ENCODE measurements around the gene TSHR.

DNA sequence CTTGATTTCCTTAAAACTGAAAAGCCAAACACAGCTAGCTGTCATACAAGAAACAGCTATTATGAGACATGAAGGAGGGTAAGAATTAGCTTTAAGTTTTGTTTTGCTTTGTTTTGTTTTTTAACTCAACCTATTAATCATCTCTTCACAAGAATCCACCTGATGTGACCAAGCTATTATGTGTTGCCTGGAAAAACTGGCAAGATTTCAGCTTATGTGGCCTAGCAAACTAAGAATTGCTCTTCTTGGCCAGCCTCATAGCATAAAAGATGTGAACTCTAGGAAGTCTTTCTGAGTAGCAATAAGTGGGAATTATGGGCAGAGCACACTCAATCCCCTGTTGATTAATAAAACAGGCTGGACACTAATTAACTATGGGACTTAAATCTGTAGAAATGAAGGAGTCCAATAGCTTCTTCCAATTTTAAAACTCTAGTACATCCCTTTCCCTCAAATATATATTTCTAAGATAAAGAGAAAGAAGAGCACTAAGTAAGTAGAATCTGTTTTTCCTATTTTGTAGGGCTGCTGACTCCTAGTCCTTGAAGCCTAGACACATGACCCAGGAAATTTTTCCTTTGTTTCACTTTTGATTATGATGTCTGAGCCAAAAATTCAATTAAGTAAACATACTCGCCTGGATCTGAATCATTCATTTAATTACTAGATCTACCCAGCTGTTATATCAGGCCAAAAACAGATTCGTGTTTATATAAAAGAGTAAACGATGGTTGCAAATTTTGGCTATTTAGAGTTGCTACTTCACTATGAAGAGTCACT, 189.6 kb downstream of the TSHR start:
- TF ChIP-seq ARID2 (CRISPR knock-in tag; IDR thresholded peaks at IDR 0.05; ENCODE audit: borderline replicate concordance) (no peak), POLR2AphosphoS5 (IDR thresholded peaks at IDR 0.05; ENCODE audit: low read depth, low read length) (no peak), REST (IDR thresholded peaks at IDR 0.05; ENCODE audit: borderline replicate concordance in 1 of 2, low read depth in 1 of 2, low read length in 2 of 2) (no peak), ZNF430 (CRISPR knock-in tag; IDR thresholded peaks at IDR 0.05) (no peak), MXI1 (IDR thresholded peaks at IDR 0.05; ENCODE audit: borderline replicate concordance, low read depth, low read length) (no peak), HNRNPLL (IDR thresholded peaks at IDR 0.05; ENCODE audit: low read depth, low read length, poor library complexity, severe bottlenecking) (no peak), ZNF335 (CRISPR knock-in tag; IDR thresholded peaks at IDR 0.05) (no peak)
- TF ChIP-seq, protein P1, sequence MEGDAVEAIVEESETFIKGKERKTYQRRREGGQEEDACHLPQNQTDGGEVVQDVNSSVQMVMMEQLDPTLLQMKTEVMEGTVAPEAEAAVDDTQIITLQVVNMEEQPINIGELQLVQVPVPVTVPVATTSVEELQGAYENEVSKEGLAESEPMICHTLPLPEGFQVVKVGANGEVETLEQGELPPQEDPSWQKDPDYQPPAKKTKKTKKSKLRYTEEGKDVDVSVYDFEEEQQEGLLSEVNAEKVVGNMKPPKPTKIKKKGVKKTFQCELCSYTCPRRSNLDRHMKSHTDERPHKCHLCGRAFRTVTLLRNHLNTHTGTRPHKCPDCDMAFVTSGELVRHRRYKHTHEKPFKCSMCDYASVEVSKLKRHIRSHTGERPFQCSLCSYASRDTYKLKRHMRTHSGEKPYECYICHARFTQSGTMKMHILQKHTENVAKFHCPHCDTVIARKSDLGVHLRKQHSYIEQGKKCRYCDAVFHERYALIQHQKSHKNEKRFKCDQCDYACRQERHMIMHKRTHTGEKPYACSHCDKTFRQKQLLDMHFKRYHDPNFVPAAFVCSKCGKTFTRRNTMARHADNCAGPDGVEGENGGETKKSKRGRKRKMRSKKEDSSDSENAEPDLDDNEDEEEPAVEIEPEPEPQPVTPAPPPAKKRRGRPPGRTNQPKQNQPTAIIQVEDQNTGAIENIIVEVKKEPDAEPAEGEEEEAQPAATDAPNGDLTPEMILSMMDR (CRISPR knock-in tag; IDR thresholded peaks at IDR 0.05), result no peak
- TF ChIP-seq, protein P2, sequence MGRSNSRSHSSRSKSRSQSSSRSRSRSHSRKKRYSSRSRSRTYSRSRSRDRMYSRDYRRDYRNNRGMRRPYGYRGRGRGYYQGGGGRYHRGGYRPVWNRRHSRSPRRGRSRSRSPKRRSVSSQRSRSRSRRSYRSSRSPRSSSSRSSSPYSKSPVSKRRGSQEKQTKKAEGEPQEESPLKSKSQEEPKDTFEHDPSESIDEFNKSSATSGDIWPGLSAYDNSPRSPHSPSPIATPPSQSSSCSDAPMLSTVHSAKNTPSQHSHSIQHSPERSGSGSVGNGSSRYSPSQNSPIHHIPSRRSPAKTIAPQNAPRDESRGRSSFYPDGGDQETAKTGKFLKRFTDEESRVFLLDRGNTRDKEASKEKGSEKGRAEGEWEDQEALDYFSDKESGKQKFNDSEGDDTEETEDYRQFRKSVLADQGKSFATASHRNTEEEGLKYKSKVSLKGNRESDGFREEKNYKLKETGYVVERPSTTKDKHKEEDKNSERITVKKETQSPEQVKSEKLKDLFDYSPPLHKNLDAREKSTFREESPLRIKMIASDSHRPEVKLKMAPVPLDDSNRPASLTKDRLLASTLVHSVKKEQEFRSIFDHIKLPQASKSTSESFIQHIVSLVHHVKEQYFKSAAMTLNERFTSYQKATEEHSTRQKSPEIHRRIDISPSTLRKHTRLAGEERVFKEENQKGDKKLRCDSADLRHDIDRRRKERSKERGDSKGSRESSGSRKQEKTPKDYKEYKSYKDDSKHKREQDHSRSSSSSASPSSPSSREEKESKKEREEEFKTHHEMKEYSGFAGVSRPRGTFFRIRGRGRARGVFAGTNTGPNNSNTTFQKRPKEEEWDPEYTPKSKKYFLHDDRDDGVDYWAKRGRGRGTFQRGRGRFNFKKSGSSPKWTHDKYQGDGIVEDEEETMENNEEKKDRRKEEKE (IDR thresholded peaks at IDR 0.05), result no peak
- TF ChIP-seq, protein P3, sequence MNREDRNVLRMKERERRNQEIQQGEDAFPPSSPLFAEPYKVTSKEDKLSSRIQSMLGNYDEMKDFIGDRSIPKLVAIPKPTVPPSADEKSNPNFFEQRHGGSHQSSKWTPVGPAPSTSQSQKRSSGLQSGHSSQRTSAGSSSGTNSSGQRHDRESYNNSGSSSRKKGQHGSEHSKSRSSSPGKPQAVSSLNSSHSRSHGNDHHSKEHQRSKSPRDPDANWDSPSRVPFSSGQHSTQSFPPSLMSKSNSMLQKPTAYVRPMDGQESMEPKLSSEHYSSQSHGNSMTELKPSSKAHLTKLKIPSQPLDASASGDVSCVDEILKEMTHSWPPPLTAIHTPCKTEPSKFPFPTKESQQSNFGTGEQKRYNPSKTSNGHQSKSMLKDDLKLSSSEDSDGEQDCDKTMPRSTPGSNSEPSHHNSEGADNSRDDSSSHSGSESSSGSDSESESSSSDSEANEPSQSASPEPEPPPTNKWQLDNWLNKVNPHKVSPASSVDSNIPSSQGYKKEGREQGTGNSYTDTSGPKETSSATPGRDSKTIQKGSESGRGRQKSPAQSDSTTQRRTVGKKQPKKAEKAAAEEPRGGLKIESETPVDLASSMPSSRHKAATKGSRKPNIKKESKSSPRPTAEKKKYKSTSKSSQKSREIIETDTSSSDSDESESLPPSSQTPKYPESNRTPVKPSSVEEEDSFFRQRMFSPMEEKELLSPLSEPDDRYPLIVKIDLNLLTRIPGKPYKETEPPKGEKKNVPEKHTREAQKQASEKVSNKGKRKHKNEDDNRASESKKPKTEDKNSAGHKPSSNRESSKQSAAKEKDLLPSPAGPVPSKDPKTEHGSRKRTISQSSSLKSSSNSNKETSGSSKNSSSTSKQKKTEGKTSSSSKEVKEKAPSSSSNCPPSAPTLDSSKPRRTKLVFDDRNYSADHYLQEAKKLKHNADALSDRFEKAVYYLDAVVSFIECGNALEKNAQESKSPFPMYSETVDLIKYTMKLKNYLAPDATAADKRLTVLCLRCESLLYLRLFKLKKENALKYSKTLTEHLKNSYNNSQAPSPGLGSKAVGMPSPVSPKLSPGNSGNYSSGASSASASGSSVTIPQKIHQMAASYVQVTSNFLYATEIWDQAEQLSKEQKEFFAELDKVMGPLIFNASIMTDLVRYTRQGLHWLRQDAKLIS (CRISPR knock-in tag; IDR thresholded peaks at IDR 0.05), result no peak
- TF ChIP-seq, protein P4, sequence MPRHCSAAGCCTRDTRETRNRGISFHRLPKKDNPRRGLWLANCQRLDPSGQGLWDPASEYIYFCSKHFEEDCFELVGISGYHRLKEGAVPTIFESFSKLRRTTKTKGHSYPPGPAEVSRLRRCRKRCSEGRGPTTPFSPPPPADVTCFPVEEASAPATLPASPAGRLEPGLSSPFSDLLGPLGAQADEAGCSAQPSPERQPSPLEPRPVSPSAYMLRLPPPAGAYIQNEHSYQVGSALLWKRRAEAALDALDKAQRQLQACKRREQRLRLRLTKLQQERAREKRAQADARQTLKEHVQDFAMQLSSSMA (CRISPR knock-in tag; IDR thresholded peaks at IDR 0.05), result no peak

All from HepG2 (cell line).